DND-41 (cell line): ENCODE data around the gene PPP1R1C.

Source experiments
- ATAC-seq: fragments of 200-7000 bp; cut with Tn5 transposase; 3 replicates; pipeline ENCODE4 v1.9.1; 2021; ENCODE audit warnings: low read depth; ENCODE audit not compliant: insufficient read depth
- DNase-seq: peaks from one replicate; pipeline ENCODE4 v3.0.0-alpha.2; 2020
- H2AFZ ChIP-seq: 2 replicates; pipeline ENCODE4 v1.6.0; 2012; ENCODE audit warnings: low read depth, low read length
- H3K27ac ChIP-seq: 2 replicates; pipeline ENCODE4 v1.5.1; 2012; ENCODE audit warnings: low read length, inconsistent platforms
- H3K27me3 ChIP-seq: fragments of 200-600 bp; sonication (generic); 2 replicates; pipeline ENCODE4 v1.6.0; 2012; ENCODE audit warnings: low read length, mild to moderate bottlenecking, inconsistent platforms; ENCODE audit not compliant: insufficient read depth, poor library complexity
- H3K36me3 ChIP-seq: 2 replicates; pipeline ENCODE4 v1.5.1; 2012; ENCODE audit warnings: low read length, inconsistent platforms; ENCODE audit not compliant: insufficient read depth
- H3K4me1 ChIP-seq: 2 replicates; pipeline ENCODE4 v1.5.1; 2012; ENCODE audit warnings: mild to moderate bottlenecking, low read length; ENCODE audit not compliant: insufficient read depth
- H3K4me2 ChIP-seq: 2 replicates; pipeline ENCODE4 v1.6.0; 2012; ENCODE audit warnings: mild to moderate bottlenecking, moderate library complexity, low read length, inconsistent platforms; ENCODE audit not compliant: insufficient read depth
- H3K4me3 ChIP-seq, 2 experiments: fragments of 200-600 bp in 1 of 2; shearing (Covaris generic) in 1 of 2; 2 replicates each; pipeline ENCODE4 v1.5.1; 2012 to 2016; ENCODE audit warnings: inconsistent platforms in 2 of 2, low read length in 2 of 2, mild to moderate bottlenecking in 2 of 2, low read depth in 1 of 2, moderate library complexity in 1 of 2
- H3K79me2 ChIP-seq: 2 replicates; pipeline ENCODE4 v1.6.0; 2012; ENCODE audit warnings: low read length, inconsistent platforms; ENCODE audit not compliant: insufficient read depth
- H3K9ac ChIP-seq: 2 replicates; pipeline ENCODE4 v1.6.0; 2012; ENCODE audit warnings: low read depth, mild to moderate bottlenecking, inconsistent platforms, low read length, moderate library complexity
- H3K9me3 ChIP-seq: 2 replicates; pipeline ENCODE4 v1.5.1; 2012; ENCODE audit warnings: low read length, moderate library complexity, mild to moderate bottlenecking, inconsistent platforms; ENCODE audit not compliant: insufficient read depth, severe bottlenecking
- H4K20me1 ChIP-seq: 2 replicates; pipeline ENCODE4 v1.6.0; 2012; ENCODE audit warnings: low read length; ENCODE audit not compliant: insufficient read depth
- EZH2 ChIP-seq: IDR thresholded peaks from 3 replicates; pipeline ENCODE4 v1.6.1; 2012; ENCODE audit warnings: borderline replicate concordance, low read depth, mild to moderate bottlenecking, moderate library complexity, low read length, inconsistent platforms; ENCODE audit not compliant: severe bottlenecking
- TF ChIP-seq, protein P1 (sequence below): IDR thresholded peaks from 2 replicates; pipeline ENCODE4 v1.5.1; 2012; ENCODE audit warnings: borderline replicate concordance, low read length, moderate library complexity, mild to moderate bottlenecking; ENCODE audit not compliant: poor library complexity, severe bottlenecking; ENCODE audit errors: extremely low read depth

PPP1R1C gene

DNA sequence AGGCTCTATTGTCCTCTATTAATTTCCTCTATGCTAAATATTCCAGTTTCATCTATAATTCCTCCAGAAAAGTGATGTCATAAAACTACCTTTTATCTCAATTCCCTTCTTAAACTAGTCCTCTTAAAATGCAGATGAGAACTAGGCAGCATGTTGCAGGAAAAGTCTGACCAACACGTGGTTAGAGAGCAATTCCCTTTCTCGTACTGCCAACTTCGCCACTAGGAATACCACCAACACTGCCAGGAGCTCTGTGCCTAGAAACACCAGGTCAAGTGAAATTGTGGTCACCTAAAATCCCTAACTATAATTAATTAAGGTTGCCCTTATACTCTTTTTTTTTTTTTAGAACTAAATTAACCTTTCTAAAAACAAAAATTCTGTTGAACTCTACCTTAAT lies 127.7 kb downstream of the PPP1R1C start:
- Histone ChIP-seq H3K27ac (no peak overlapping the region), H3K9me3 (no peaks in the 10 kb centered on the region), H3K27me3 (no peaks in the 10 kb centered on the region), H3K9ac (no peak overlapping the region), H3K36me3 (no peaks in the 10 kb centered on the region), H3K4me2 (no peak overlapping the region), H2AFZ (no peak overlapping the region), H4K20me1 (no peaks in the 10 kb centered on the region), H3K4me1 (no peaks in the 10 kb centered on the region), H3K4me3 (no peak overlapping the region), H3K79me2 (no peaks in the 10 kb centered on the region)
- no peak for ATAC-seq
- TF ChIP-seq EZH2, result no peak
- TF ChIP-seq, protein P1, sequence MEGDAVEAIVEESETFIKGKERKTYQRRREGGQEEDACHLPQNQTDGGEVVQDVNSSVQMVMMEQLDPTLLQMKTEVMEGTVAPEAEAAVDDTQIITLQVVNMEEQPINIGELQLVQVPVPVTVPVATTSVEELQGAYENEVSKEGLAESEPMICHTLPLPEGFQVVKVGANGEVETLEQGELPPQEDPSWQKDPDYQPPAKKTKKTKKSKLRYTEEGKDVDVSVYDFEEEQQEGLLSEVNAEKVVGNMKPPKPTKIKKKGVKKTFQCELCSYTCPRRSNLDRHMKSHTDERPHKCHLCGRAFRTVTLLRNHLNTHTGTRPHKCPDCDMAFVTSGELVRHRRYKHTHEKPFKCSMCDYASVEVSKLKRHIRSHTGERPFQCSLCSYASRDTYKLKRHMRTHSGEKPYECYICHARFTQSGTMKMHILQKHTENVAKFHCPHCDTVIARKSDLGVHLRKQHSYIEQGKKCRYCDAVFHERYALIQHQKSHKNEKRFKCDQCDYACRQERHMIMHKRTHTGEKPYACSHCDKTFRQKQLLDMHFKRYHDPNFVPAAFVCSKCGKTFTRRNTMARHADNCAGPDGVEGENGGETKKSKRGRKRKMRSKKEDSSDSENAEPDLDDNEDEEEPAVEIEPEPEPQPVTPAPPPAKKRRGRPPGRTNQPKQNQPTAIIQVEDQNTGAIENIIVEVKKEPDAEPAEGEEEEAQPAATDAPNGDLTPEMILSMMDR, result no peak
- no peak for DNase-seq

DNA sequence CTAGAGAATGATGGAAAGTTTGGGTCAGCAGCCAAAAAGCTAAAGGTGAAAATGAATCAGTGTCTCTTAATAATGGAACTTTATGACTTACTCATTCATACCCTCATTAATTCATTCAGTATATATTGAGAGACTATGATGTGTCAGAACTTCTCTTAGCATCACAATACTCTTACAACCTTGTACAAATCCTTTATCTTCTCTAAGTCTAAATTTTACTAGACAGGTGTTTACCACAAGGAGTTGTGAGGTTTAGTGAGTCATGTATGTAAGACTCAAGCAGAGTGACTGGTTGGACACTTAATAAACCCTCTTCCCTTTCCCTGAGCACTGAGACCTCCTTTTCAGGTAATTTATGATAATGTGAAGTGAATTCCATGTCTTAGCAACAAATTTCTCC lies 129.6 kb downstream of the PPP1R1C start:
- no peaks in the 10 kb centered on the region for H3K9me3 ChIP-seq

DNA sequence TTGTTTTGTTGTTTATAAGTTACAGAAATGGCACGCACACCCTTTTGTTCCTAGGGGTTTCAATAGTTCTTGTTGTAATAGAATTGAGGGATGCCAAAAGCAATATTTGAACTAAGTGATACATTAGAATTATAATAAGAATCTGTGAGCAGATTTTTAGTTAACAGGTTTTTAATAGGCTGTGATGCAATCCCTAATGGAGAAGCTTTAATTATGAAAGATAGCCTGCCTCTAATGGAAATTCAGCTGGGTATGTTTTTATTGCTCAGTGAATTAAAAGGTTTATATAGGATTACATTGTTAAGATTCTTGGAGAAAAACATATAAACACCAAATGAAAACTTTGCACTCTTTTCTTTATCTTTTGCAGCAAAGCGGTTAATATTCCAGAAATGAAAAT lies 131.1 kb downstream of the PPP1R1C start:
- H3K4me2 ChIP-seq, result no peak overlapping the region
- no peak overlapping the region for H2AFZ ChIP-seq
- no peak for DNase-seq
- H3K27me3 ChIP-seq, result no peaks in the 10 kb centered on the region
- no peak for ATAC-seq
- no peaks in the 10 kb centered on the region for H3K79me2 ChIP-seq
- no peaks in the 10 kb centered on the region for H3K4me1 ChIP-seq
- no peak overlapping the region for H3K9ac ChIP-seq
- H3K36me3 ChIP-seq, result no peaks in the 10 kb centered on the region
- no peak overlapping the region for H3K27ac ChIP-seq
- no peaks in the 10 kb centered on the region for H4K20me1 ChIP-seq
- no peaks in the 10 kb centered on the region for H3K9me3 ChIP-seq
- no peak overlapping the region for H3K4me3 ChIP-seq
- no peak for TF ChIP-seq EZH2
- TF ChIP-seq, protein P1, result no peak

More for the DNA sequence above, 129.6 kb downstream of the PPP1R1C start:
- Histone ChIP-seq H3K9ac (no peak overlapping the region), H3K36me3 (no peaks in the 10 kb centered on the region), H4K20me1 (no peaks in the 10 kb centered on the region), H3K4me2 (no peak overlapping the region), H3K27ac (no peak overlapping the region), H3K79me2 (no peaks in the 10 kb centered on the region), H2AFZ (no peak overlapping the region), H3K27me3 (no peaks in the 10 kb centered on the region), H3K4me3 (no peak overlapping the region), H3K4me1 (no peaks in the 10 kb centered on the region)
- ATAC-seq (no peak), DNase-seq (no peak)
- no peak for TF ChIP-seq EZH2
- TF ChIP-seq, protein P1, result no peak

DNA sequence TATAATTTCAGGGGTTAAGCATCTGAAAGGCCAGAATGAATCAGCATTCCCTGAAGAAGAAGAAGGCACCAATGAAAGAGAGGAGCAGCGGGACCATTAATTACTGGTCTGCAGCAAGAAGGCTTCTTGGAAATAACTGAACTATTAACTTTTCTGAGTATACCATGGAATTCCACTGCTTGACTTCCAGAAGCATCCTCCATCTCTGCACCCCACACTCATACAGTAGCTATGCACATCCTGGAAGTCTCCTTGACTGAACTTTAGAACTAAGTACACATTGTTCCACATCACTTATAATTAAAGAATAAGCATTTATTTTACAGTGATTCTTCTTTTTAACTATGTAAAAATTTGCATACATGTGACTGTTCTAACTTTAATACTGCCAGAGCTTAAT lies 131.5 kb downstream of the PPP1R1C start:
- H3K27ac ChIP-seq, result no peak overlapping the region
- TF ChIP-seq, protein P1, result no peak
- TF ChIP-seq EZH2, result no peak
- no peak overlapping the region for H3K4me3 ChIP-seq
- H3K27me3 ChIP-seq, result no peaks in the 10 kb centered on the region
- no peak overlapping the region for H2AFZ ChIP-seq
- H3K9me3 ChIP-seq, result no peaks in the 10 kb centered on the region
- H3K36me3 ChIP-seq, result no peaks in the 10 kb centered on the region
- H3K4me1 ChIP-seq, result no peaks in the 10 kb centered on the region
- H3K9ac ChIP-seq, result no peak overlapping the region
- H3K4me2 ChIP-seq, result no peak overlapping the region
- H4K20me1 ChIP-seq, result no peaks in the 10 kb centered on the region
- no peak for DNase-seq
- H3K79me2 ChIP-seq, result no peaks in the 10 kb centered on the region
- no peak for ATAC-seq
